Activated CD8-positive, alpha-beta T cell treated with anti-CD3 and anti-CD28 coated beads, Interleukin-2, amount 10 ng/mL, durations not matched to agents 7 days and 5 days (primary cell): Measurements from ENCODE around the gene ING1. TPM values are rescaled to one million over a fixed set of nuclear protein-coding genes. Genes with fewer than 3 reads are reported as not detected.
A peak's percentile ranks its signal among the peaks of the same experiment; 100 is the strongest.

Experiments
- ATAC-seq: fragments of 150-1000 bp; cut with Tn5 transposase; one replicate; pipeline ENCODE4 v1.10.0; 2021; ENCODE audit warnings: moderate library complexity
- CTCF ChIA-PET: fragments of 350-600 bp; sonication (Branson Sonifier 250); formaldehyde crosslinking; loops from one replicate; lab custom pipeline; 2021; ENCODE audit warnings: antibody characterized with exemption; lab: Charles Lee
- POLR2A ChIA-PET: fragments of 350-600 bp; sonication (Branson Sonifier 250); formaldehyde crosslinking; loops from one replicate; lab custom pipeline; 2021; ENCODE audit warnings: antibody characterized with exemption; lab: Charles Lee
- DNase-seq: peaks from one replicate; pipeline ENCODE4 v3.0.0-alpha.2; 2020
- H3K27ac Mint-ChIP-seq: one replicate; pipeline ENCODE4 v1.8.0; 2021; ENCODE audit warnings: mild to moderate bottlenecking, mixed read lengths
- H3K27me3 Mint-ChIP-seq: one replicate; pipeline ENCODE4 v1.8.0; 2021; ENCODE audit warnings: low read depth, mixed read lengths
- H3K36me3 Mint-ChIP-seq: one replicate; pipeline ENCODE4 v1.8.0; 2021; ENCODE audit warnings: low read depth, mixed read lengths
- H3K4me1 Mint-ChIP-seq: one replicate; pipeline ENCODE4 v1.8.0; 2021; ENCODE audit warnings: low read depth, mixed read lengths
- H3K4me3 Mint-ChIP-seq: one replicate; pipeline ENCODE4 v1.8.0; 2021; ENCODE audit warnings: mild to moderate bottlenecking, mixed read lengths
- H3K9me3 Mint-ChIP-seq: one replicate; pipeline ENCODE4 v1.8.0; 2022; ENCODE audit warnings: mixed read lengths; ENCODE audit not compliant: insufficient read depth
- total RNA-seq, 2 experiments: library from RNA; stranded (reverse); gene quantifications; one replicate each; pipeline ENCODE4 v1.2.3, GENCODE V29; 2021

Gene ING1
- total RNA-seq, 2 experiments from 2014 or later = 19.8 to 21.4 TPM

DNA sequence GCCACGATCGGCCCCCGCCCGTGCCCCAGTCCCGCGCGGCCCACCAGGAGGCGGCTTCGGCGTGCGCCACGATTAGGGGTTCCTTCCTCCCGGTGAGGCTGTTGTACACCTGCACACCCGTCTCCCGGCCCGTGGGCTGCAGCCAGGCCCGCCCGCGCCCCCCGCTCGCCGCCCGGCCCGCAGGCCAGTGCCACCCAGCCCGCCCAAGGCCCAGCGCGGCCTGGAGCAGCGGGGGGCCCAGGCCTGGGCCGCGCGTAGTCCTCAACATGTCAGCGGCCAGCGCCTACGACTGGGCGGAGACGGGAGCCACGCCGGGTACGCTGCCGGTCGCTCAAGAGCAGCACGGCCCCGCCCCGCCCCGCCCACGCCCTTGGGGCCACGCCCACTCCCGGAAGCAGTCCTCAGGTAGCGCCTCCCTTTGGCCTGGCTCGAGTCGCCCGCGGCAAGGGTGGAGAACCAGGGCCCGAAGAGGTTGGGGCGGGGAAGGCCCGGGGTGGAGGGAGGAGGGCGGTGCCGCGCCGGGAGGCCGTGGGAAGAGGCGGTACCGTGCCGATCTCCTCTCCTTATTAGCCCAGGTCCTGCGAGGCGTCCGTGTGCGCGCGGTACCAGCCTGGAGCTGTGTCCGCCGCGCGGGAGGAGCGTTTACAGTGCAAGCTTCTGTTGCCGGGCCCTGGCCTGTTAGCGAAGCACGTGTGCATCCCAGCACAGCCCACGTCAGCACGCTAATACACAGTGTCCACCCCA is 7.5 kb upstream of the ING1 start, which contains the start of gene CARS2:
Gene CARS2, minus strand, starts transcription at position 291 of the 744 bp plus-strand sequence. Its CDS starts 23 bp downstream, at position 268.
- H3K27me3 Mint-ChIP-seq = no peaks in the 10 kb centered on the region
- H3K4me1 Mint-ChIP-seq = peaks cover 40% of the 10 kb centered on the region
- H3K4me3 Mint-ChIP-seq = peak within 1 kb of the TSS; percentile 93
- ChIA-PET POLR2A (interaction anchor here (0.5 to 2.5 kb wide), 4 partner anchors 9 to 1873 kb away, joined by 3 to 28 read pairs (median 4); no protein-coding TSS in a partner anchor), CTCF (interaction anchor here (1.2 to 1.7 kb wide), 2 partner anchors 61 to 112 kb away, joined by 3 to 4 read pairs; no protein-coding TSS in a partner anchor)
- H3K27ac Mint-ChIP-seq = peak within 1 kb of the TSS; percentile 92
- peaks cover 24% of the 10 kb centered on the region for H3K36me3 Mint-ChIP-seq
- peak; percentile 95 for DNase-seq
- H3K9me3 Mint-ChIP-seq = no peaks in the 10 kb centered on the region
- peak; percentile 97 for ATAC-seq

DNA sequence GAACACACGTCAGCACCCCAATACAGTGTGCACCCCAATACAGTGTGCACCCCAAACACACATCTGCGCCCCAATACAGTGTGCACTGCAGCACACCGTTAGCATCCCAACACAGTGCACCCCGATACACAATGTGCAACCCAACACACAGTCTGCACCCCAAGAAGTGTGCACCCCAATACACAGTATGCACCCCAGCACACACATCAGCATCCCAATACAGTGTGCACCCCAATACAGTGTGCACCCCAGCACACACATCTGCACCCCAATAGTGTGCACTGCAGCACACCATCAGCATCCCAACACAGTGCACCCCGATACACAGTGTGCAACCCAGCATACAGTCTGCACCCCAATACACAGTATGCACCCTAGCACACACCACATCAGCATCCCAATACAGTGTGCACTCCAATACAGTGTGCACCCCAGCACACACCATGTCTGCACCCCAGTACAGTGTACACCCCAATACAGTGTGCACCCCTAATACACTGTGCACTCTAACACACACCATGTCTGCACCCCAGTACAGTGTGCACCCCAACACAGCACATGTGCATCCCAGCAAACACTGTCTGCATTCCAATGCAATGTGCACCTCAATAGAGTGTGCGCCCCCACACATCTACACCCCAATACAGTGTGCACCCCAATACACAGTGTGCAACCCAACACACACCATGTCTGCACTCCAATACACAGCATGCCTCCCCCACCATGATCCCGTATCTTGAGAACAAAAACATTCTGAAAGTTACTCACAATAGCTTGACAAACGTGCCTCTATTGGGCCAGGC is 6.7 kb upstream of the ING1 start:
- Mint-ChIP-seq H3K4me1 (peaks cover 44% of the 10 kb centered on the region), H3K9me3 (no peaks in the 10 kb centered on the region), H3K4me3 (peak overlapping the region; percentile 60), H3K27me3 (no peaks in the 10 kb centered on the region), H3K27ac (peak overlapping the region; percentile 78), H3K36me3 (peaks cover 19% of the 10 kb centered on the region)
- CTCF ChIA-PET = interaction anchor here (1.7 kb wide), 1 partner anchor 111 kb away, joined by 4 read pairs; no protein-coding TSS in a partner anchor
- POLR2A ChIA-PET = interaction anchor here (0.5 to 2.5 kb wide), 3 partner anchors 8 to 46 kb away, joined by 3 to 28 read pairs (median 4); no protein-coding TSS in a partner anchor
- DNase-seq (no peak), ATAC-seq (no peak)

DNA sequence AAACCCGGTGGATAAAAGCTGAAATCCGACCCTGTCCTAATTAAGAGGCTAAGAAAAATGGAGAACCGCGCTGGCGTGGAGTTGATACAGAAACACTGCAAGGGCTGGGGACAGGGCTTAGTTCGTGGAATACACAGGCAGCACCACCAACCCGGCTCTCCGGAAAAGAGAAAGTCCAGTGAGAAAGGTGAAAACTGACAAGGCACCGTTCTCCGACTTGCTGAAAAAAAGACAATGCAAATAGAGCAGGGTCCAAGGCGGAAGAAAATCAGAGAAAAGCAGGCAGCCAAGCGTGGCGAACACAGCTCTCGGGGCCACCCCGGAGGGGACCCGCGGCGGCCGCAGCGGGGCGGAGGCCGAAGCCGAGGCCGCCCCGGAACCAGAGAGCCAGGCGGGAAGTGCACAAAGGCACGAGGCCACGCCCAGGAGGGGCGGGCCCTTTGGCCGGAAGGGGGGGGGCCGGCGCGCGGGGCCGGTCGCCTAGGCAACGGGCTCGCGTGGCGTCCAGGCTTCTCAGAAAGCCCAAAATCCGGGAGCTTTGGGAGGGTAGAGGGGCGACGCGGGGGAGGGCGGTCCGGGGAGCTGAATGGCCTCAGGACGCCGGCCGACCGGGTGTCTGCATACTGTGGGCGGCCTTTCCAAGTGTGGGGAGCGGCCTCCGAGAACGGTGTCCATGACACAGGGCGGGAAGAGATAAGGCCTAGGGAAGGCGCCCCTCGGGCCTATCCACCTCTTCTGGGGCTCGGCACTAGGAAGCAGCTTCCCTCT is 1.2 kb upstream of the ING1 start:
- H3K36me3 Mint-ChIP-seq = peaks cover 2% of the 10 kb centered on the region
- CTCF ChIA-PET = interaction anchor here (0.8 to 1.8 kb wide), 2 partner anchors 68 to 203 kb away, joined by 3 to 7 read pairs; no protein-coding TSS in a partner anchor
- H3K4me1 Mint-ChIP-seq = peaks cover 17% of the 10 kb centered on the region
- no peaks in the 10 kb centered on the region for H3K9me3 Mint-ChIP-seq
- DNase-seq (peak; percentile 89), ATAC-seq (peak; percentile 14)
- POLR2A ChIA-PET = interaction anchor here (0.6 to 2.2 kb wide), 14 partner anchors 9 to 477 kb away, joined by 3 to 26 read pairs (median 4); partner anchors contain the start of genes ANKRD10 and NAXD
- H3K4me3 Mint-ChIP-seq = peak overlapping the region; percentile 93
- H3K27ac Mint-ChIP-seq = peak overlapping the region; percentile 98
- no peaks in the 10 kb centered on the region for H3K27me3 Mint-ChIP-seq

DNA sequence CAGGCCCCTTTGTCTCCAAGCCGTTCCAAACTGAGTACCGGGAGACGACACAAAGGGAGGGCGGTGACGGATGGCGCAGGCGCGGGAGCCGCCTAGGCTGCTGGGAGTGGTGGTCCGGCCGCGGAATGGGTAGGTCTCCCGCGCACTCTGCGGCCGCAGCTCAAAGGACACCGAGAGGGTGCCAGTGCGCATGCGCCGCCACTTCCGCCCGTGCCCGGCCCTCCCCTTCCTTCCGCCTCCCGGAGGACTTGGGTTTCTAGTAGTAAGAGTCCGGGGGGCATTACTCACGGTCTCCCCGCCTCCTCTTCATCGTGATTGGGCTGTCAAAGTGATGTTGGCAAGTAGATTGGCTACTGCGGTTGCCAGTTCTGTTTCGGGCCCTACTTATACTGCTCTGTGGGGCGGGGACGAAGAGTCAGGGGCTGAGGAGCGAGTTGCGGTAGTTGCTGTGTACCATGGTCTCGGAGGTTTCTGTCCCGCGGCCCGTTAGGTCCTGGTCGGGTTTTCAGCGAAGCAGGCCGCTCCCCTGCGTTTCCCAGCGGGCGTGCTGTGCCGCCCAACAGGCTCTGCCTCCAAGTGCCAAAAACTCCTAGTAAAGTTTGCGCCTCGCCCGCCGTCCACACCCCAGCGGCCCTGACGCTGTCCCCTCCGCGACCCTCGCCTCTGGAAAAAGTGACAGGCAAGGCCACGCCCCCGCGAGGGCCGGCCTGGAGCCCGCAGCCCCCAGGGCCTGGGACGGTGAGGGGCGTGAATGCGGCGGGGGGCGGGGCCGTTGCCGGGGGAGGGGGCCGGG is 455 bp upstream of the ING1 start:
- Mint-ChIP-seq H3K36me3 (peaks cover 2% of the 10 kb centered on the region), H3K27ac (peak overlapping the region; percentile 97), H3K4me1 (peaks cover 23% of the 10 kb centered on the region), H3K27me3 (no peaks in the 10 kb centered on the region), H3K4me3 (peak overlapping the region; percentile 93), H3K9me3 (no peaks in the 10 kb centered on the region)
- ATAC-seq = peak; percentile 61
- ChIA-PET CTCF (interaction anchor here (0.8 kb wide), 1 partner anchor 202 kb away, joined by 3 read pairs; no protein-coding TSS in a partner anchor), POLR2A (interaction anchor here (0.6 to 2.2 kb wide), 13 partner anchors 9 to 477 kb away, joined by 3 to 26 read pairs (median 4); partner anchors contain the start of genes ANKRD10 and NAXD)
- DNase-seq = peak; percentile 99

- no peaks in the 10 kb centered on the region for H3K27me3 Mint-ChIP-seq
- peaks cover 25% of the 10 kb centered on the region for H3K4me1 Mint-ChIP-seq
- H3K4me3 Mint-ChIP-seq = peak overlapping the region; percentile 91
- no peaks in the 10 kb centered on the region for H3K9me3 Mint-ChIP-seq
- ATAC-seq = no peak
- peak overlapping the region; percentile 95 for H3K27ac Mint-ChIP-seq
- ChIA-PET CTCF (interaction anchor here (0.7 to 1.5 kb wide), 2 partner anchors 70 to 121 kb away, joined by 3 to 5 read pairs; no protein-coding TSS in a partner anchor), POLR2A (interaction anchor here (2.0 kb wide), 1 partner anchor 69 kb away, joined by 9 read pairs; no protein-coding TSS in a partner anchor)
- peaks cover 6% of the 10 kb centered on the region for H3K36me3 Mint-ChIP-seq
- peak; percentile 81 for DNase-seq
Observed at GRCh38 chr13:110713981-110714796, 689 bp downstream of the ING1 start.

GRCh38 chr13:110714797-110715394 is 1.4 kb downstream of the ING1 start:
- Mint-ChIP-seq H3K4me3 (peak overlapping the region; percentile 91), H3K9me3 (no peaks in the 10 kb centered on the region), H3K27ac (peak overlapping the region; percentile 95), H3K4me1 (peaks cover 29% of the 10 kb centered on the region), H3K36me3 (peaks cover 13% of the 10 kb centered on the region), H3K27me3 (no peaks in the 10 kb centered on the region)
- ChIA-PET CTCF (interaction anchor here (0.7 to 1.5 kb wide), 4 partner anchors 70 to 671 kb away, joined by 3 to 5 read pairs (median 4); no protein-coding TSS in a partner anchor), POLR2A (interaction anchor here (0.6 to 2.0 kb wide), 25 partner anchors 9 to 936 kb away, joined by 3 to 28 read pairs (median 4); partner anchors contain the start of genes ANKRD10, CARS2 and NAXD)
- ATAC-seq = peak; percentile 5
- DNase-seq = peak; percentile 69

GRCh38 chr13:110715395-110716246 is 2.1 kb downstream of the ING1 start:
- Mint-ChIP-seq H3K27me3 (no peaks in the 10 kb centered on the region), H3K36me3 (peaks cover 15% of the 10 kb centered on the region), H3K4me1 (peaks cover 29% of the 10 kb centered on the region), H3K27ac (peak overlapping the region; percentile 95), H3K4me3 (peak overlapping the region; percentile 91), H3K9me3 (no peaks in the 10 kb centered on the region)
- POLR2A ChIA-PET = interaction anchor here (0.6 to 2.0 kb wide), 26 partner anchors 9 to 936 kb away, joined by 3 to 28 read pairs (median 4); partner anchors contain the start of genes ANKRD10, CARS2 and NAXD
- peak; percentile 68 for ATAC-seq
- DNase-seq = peak; percentile 98
- CTCF ChIA-PET = interaction anchor here (0.7 to 1.5 kb wide), 4 partner anchors 71 to 670 kb away, joined by 3 to 5 read pairs (median 4); no protein-coding TSS in a partner anchor

DNA sequence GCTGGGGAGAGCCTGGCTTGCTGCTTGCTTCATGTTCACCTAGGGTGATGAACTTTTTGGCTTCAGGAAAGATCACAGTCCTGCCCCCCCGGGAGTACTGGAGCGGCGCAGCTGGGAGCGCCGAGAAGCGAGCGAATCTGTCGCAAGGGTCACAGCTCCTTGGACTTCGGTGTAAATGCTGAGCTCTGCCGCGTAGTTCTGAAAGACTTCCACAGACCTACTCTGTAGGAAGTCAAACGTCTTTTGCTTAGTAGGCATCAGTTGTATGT is 2.7 kb downstream of the ING1 start:
- POLR2A ChIA-PET = interaction anchor here (1.2 to 2.0 kb wide), 3 partner anchors 10 to 101 kb away, joined by 4 to 11 read pairs (median 9); partner anchors contain the start of genes CARS2 and NAXD
- Mint-ChIP-seq H3K4me1 (peaks cover 25% of the 10 kb centered on the region), H3K36me3 (peaks cover 18% of the 10 kb centered on the region), H3K27ac (peak overlapping the region; percentile 95), H3K4me3 (peak overlapping the region; percentile 91), H3K27me3 (no peaks in the 10 kb centered on the region), H3K9me3 (no peaks in the 10 kb centered on the region)
- CTCF ChIA-PET = interaction anchor here (0.8 to 1.2 kb wide), 3 partner anchors 102 to 199 kb away, joined by 3 to 5 read pairs (median 4); partner anchors contain the start of gene ANKRD10
- no peak for ATAC-seq
- DNase-seq = no peak
